Keratinocyte (primary cell): ENCODE results near the gene ZSWIM2. TPM values are rescaled to one million over a fixed set of nuclear protein-coding genes. Genes with fewer than 3 reads are reported as not detected.

Experiments used
- DNase-seq: peaks from one replicate; pipeline ENCODE4 v3.0.0-alpha.2; 2011; ENCODE audit warnings: low read depth, missing footprints, low spot score
- FAIRE-seq: peaks from 2 replicates; lab custom pipeline; 2011; peaks lifted over from hg19 to GRCh38; lab: Jason Lieb, UNC
- H2AFZ ChIP-seq: 2 replicates; pipeline ENCODE4 v1.6.0; 2012; ENCODE audit warnings: low read length, control low read depth, inconsistent platforms; ENCODE audit not compliant: control insufficient read depth
- H3K27ac ChIP-seq: 2 replicates; pipeline ENCODE4 v1.5.1; 2011; ENCODE audit warnings: low read length; ENCODE audit not compliant: control insufficient read depth, insufficient read depth
- H3K27me3 ChIP-seq: 3 replicates; pipeline ENCODE4 v1.6.0; 2011; ENCODE audit warnings: low read length; ENCODE audit not compliant: control insufficient read depth, insufficient read depth; ENCODE audit errors: extremely low read depth
- H3K36me3 ChIP-seq, 2 experiments: 2 replicates in 1 of 2; 3 replicates in 1 of 2; pipeline ENCODE4 v1.5.1; 2011; ENCODE audit warnings: low read length in 2 of 2, mild to moderate bottlenecking in 1 of 2; ENCODE audit not compliant: control insufficient read depth in 2 of 2, insufficient read depth in 2 of 2; ENCODE audit errors: extremely low read depth in 1 of 2
- H3K4me1 ChIP-seq: 3 replicates; pipeline ENCODE4 v1.5.1; 2011; ENCODE audit warnings: low read length; ENCODE audit not compliant: control insufficient read depth, insufficient read depth; ENCODE audit errors: extremely low read depth
- H3K4me2 ChIP-seq: 3 replicates; pipeline ENCODE4 v1.6.0; 2011; ENCODE audit warnings: low read depth, low read length; ENCODE audit not compliant: control insufficient read depth, insufficient read depth; ENCODE audit errors: extremely low read depth
- H3K4me3 ChIP-seq, 3 experiments: fragments of 200-600 bp in 1 of 3; sonication (generic) in 1 of 3; 2 replicates in 2 of 3; 3 replicates in 1 of 3; pipeline ENCODE4 v1.5.1; 2011 to 2016; ENCODE audit warnings: low read length in 3 of 3, mild to moderate bottlenecking in 3 of 3, control low read depth in 2 of 3, inconsistent platforms in 1 of 3, low read depth in 1 of 3, mixed read lengths in 1 of 3, mixed run types in 1 of 3, moderate library complexity in 1 of 3; ENCODE audit not compliant: control insufficient read depth in 2 of 3, insufficient read depth in 2 of 3; ENCODE audit errors: extremely low read depth in 1 of 3
- H3K79me2 ChIP-seq: 2 replicates; pipeline ENCODE4 v1.6.0; 2012; ENCODE audit warnings: low read length; ENCODE audit not compliant: control insufficient read depth, insufficient read depth
- H3K9ac ChIP-seq: 3 replicates; pipeline ENCODE4 v1.6.0; 2011; ENCODE audit warnings: low read length; ENCODE audit not compliant: control insufficient read depth, insufficient read depth; ENCODE audit errors: extremely low read depth
- H3K9me1 ChIP-seq: 3 replicates; pipeline ENCODE4 v1.6.0; 2011; ENCODE audit warnings: low read length; ENCODE audit not compliant: control insufficient read depth, insufficient read depth; ENCODE audit errors: extremely low read depth
- H3K9me3 ChIP-seq: 2 replicates; pipeline ENCODE4 v1.5.1; 2012; ENCODE audit warnings: low read depth, low read length; ENCODE audit not compliant: control insufficient read depth
- H4K20me1 ChIP-seq: 3 replicates; pipeline ENCODE4 v1.6.0; 2011; ENCODE audit warnings: low read length; ENCODE audit not compliant: control insufficient read depth, insufficient read depth; ENCODE audit errors: extremely low read depth
- CTCF ChIP-seq, 3 experiments: IDR thresholded peaks in 1 of 3; conservative IDR thresholded peaks in 1 of 3; optimal IDR thresholded peaks in 1 of 3; 2 replicates in 2 of 3; 3 replicates in 1 of 3; pipeline versions ENCODE3 to v1.5.1; 2011; ENCODE audit warnings: low read length in 3 of 3, mild to moderate bottlenecking in 3 of 3, moderate library complexity in 2 of 3, control low read depth in 1 of 3, inconsistent platforms in 1 of 3; ENCODE audit not compliant: insufficient read depth in 2 of 3; ENCODE audit errors: extremely low read depth in 1 of 3
- EZH2 ChIP-seq: IDR thresholded peaks from one replicate; pipeline ENCODE4 v1.6.1; 2012; ENCODE audit warnings: inconsistent platforms, mild to moderate bottlenecking, low read length, moderate library complexity
- dilution Hi-C: fragments of 300-500 bp; cut with MboI; formaldehyde crosslinking; loops from one replicate; pipeline ENCODE4 v1.7.0; 2020; ENCODE audit warnings: low sequenced_read_pairs; ENCODE audit not compliant: extremely low pct_ligation_motif_present
- polyA plus RNA-seq, 5 experiments: library from polyadenylated mRNA; depleted of rRNA in 3 of 5; stranded (reverse) in 3 of 5; stranded (forward) in 1 of 5; unstranded in 1 of 5; fragments of >200 nt; gene quantifications; 1 replicate in 1 of 5; 2 replicates in 3 of 5; 3 replicates in 1 of 5; pipeline versions ENCODE4 v1.2.1 to v1.2.3, GENCODE V29; 2011 to 2012; ENCODE audit warnings: missing spikeins in 2 of 5, low read depth in 1 of 5, low replicate concordance in 1 of 5

Gene ZSWIM2
- polyA plus RNA-seq, 1 donor (not counting 4 experiments of a cell fraction or from before 2014, with no cell fraction given), result not detected

- Histone ChIP-seq H3K27me3 (no peaks in the 10 kb centered on the region), H3K4me2 (no peak overlapping the region), H3K27ac (no peak overlapping the region), H3K4me1 (no peaks in the 10 kb centered on the region), H3K9me3 (no peaks in the 10 kb centered on the region), H3K4me3 (no peak overlapping the region), H3K9me1 (no peaks in the 10 kb centered on the region), H2AFZ (no peak overlapping the region), H3K9ac (no peak overlapping the region), H3K36me3 (no peaks in the 10 kb centered on the region), H4K20me1 (no peaks in the 10 kb centered on the region), H3K79me2 (no peaks in the 10 kb centered on the region)
- no peak for FAIRE-seq
- dilution Hi-C loops, result no loop called here
- DNase-seq, result no peak
- TF ChIP-seq EZH2, result no peak
- no peak for TF ChIP-seq CTCF (optimal IDR thresholded peaks at IDR 0.05 in 1 of 3, IDR thresholded peaks at IDR 0.05 in 1 of 3, conservative IDR thresholded peaks at IDR 0.05 in 1 of 3; ENCODE audit: extremely low read depth in 1 of 3, insufficient read depth in 2 of 3, low read length in 3 of 3)
Measured at GRCh38 chr2:186827862-186828492, 21.0 kb downstream of the ZSWIM2 start.

- TF ChIP-seq CTCF (optimal IDR thresholded peaks at IDR 0.05 in 1 of 3, IDR thresholded peaks at IDR 0.05 in 1 of 3, conservative IDR thresholded peaks at IDR 0.05 in 1 of 3; ENCODE audit: extremely low read depth in 1 of 3, insufficient read depth in 2 of 3, low read length in 3 of 3) (no peak), EZH2 (no peak)
- DNase-seq, result no peak
- Histone ChIP-seq H3K9me1 (no peaks in the 10 kb centered on the region), H3K9ac (no peak overlapping the region), H2AFZ (no peak overlapping the region), H3K27me3 (no peaks in the 10 kb centered on the region), H4K20me1 (no peaks in the 10 kb centered on the region), H3K9me3 (no peaks in the 10 kb centered on the region), H3K27ac (no peak overlapping the region), H3K4me2 (no peak overlapping the region), H3K4me1 (no peaks in the 10 kb centered on the region), H3K79me2 (no peaks in the 10 kb centered on the region), H3K36me3 (no peaks in the 10 kb centered on the region), H3K4me3 (no peak overlapping the region)
- no peak for FAIRE-seq
- dilution Hi-C loops, result no loop called here
Measured at GRCh38 chr2:186827411-186827810, 21.6 kb downstream of the ZSWIM2 start.
